Right cardiac atrium (tissue), 5 donors: Measurements from ENCODE around the gene ZNF148. TPM values are rescaled to one million over a fixed set of nuclear protein-coding genes. Genes with fewer than 3 reads are reported as not detected.
"Not testable (repeated sequence)": the region's sequence is repeated elsewhere in the genome, so short reads cannot be mapped to it uniquely, and the experiment has no call there.

Experiments
- ATAC-seq, 2 donors: fragments of 200-7000 bp; cut with Tn5 transposase; one replicate each; pipeline versions ENCODE4 v1.8.0 to v1.9.1; 2020; ENCODE audit warnings: moderate library complexity in 2 of 2, mild to moderate bottlenecking in 1 of 2
- DNase-seq, 3 donors: peaks; one replicate each; pipeline ENCODE4 v3.0.0-alpha.2; 2020
- H3K27ac ChIP-seq: one replicate; pipeline ENCODE4 v1.5.1; 2013; ENCODE audit warnings: mild to moderate bottlenecking, low read length, control low read depth, moderate library complexity
- H3K27me3 ChIP-seq: one replicate; pipeline ENCODE4 v1.6.1; 2013; ENCODE audit not compliant: control insufficient read depth, insufficient read depth
- H3K4me1 ChIP-seq: one replicate; pipeline ENCODE4 v1.6.1; 2013; ENCODE audit warnings: low read length; ENCODE audit not compliant: control insufficient read depth, insufficient read depth
- H3K4me3 ChIP-seq: one replicate; pipeline ENCODE4 v1.5.1; 2013; ENCODE audit warnings: low read length, control low read depth
- H3K9me3 ChIP-seq: one replicate; pipeline ENCODE4 v1.6.1; 2013; ENCODE audit warnings: low read length; ENCODE audit not compliant: control insufficient read depth
- WGBS: extraction: QIAGEN DNeasy Blood & Tissue Kit; methylation state at CpG from one replicate; pipeline ENCODE4 v1.1.7; 2013; 5-methylcytosine and 5-hydroxymethylcytosine counted together
- intact Hi-C, 4 donors: fragments of 100-400 bp; cut with DNase I; formaldehyde crosslinking; loops; one replicate each; pipeline versions ENCODE4 v1.11.0 to v1.14.0; 2022 to 2023
- polyA plus RNA-seq: library from polyadenylated mRNA; stranded (reverse); fragments of 200-250 nt; gene quantifications from one replicate; pipeline ENCODE4 v1.2.3, GENCODE V29; 2013
- total RNA-seq, 4 donors: library from RNA; stranded (reverse); fragmentation: NEBNext Ultra II Directional; extraction: Animal tissue kit (Norgen Biotek cat#: 25700); gene quantifications; one replicate each; pipeline ENCODE4 v1.2.1, GENCODE V29; 2021
- donor health status: healthy with polysubstance abuse.
- donor health status: DM: no; HTN: yes; CAD: no.
- donor health status: DM: no; HTN: no; CAD: no.
- donor health status: DM: no; HTN: yes; CAD: no; lungs with severe emphysema.
- donor health status: DM: yes; HTN: yes; CAD: no.

ZNF148 gene
- total and polyA plus RNA-seq, 5 donors = 5.3 to 51.6 (median 45.7) TPM

GRCh38 chr3:125398952-125399351, 23.8 kb upstream of the ZNF148 start:
- intact Hi-C loops = no loop called here
- H3K4me3 ChIP-seq = no peak overlapping the region
- WGBS = 25% methylated on average over 1 of the region's 1 CpG
- H3K27me3 ChIP-seq = no peaks in the 10 kb centered on the region
- ATAC-seq (no peak), DNase-seq (no peak)
- no peaks in the 10 kb centered on the region for H3K4me1 ChIP-seq
- H3K9me3 ChIP-seq = no peaks in the 10 kb centered on the region
- H3K27ac ChIP-seq = no peak overlapping the region

- no peaks in the 10 kb centered on the region for H3K4me1 ChIP-seq
- H3K27me3 ChIP-seq = no peaks in the 10 kb centered on the region
- H3K4me3 ChIP-seq = no peak overlapping the region
- DNase-seq = no peak
- H3K9me3 ChIP-seq = no peaks in the 10 kb centered on the region
- H3K27ac ChIP-seq = no peak overlapping the region
- intact Hi-C loops = no loop called here
- no peak for ATAC-seq
- 89% methylated on average over 2 of the region's 2 CpGs for WGBS
Observed at GRCh38 chr3:125395091-125395490, 20.0 kb upstream of the ZNF148 start.

GRCh38 chr3:125394406-125394805, 19.3 kb upstream of the ZNF148 start:
- H3K9me3 ChIP-seq = no peaks in the 10 kb centered on the region
- no peaks in the 10 kb centered on the region for H3K27me3 ChIP-seq
- DNase-seq (no peak), ATAC-seq (no peak)
- H3K4me3 ChIP-seq = no peak overlapping the region
- intact Hi-C loops = no loop called here
- H3K27ac ChIP-seq = no peak overlapping the region
- WGBS = 76% methylated on average over 3 of the region's 3 CpGs
- no peaks in the 10 kb centered on the region for H3K4me1 ChIP-seq

- no peak overlapping the region for H3K27ac ChIP-seq
- intact Hi-C loops = no loop called here
- no peaks in the 10 kb centered on the region for H3K27me3 ChIP-seq
- DNase-seq = no peak
- no peaks in the 10 kb centered on the region for H3K4me1 ChIP-seq
- no peak overlapping the region for H3K4me3 ChIP-seq
- H3K9me3 ChIP-seq = no peaks in the 10 kb centered on the region
- WGBS = 80% methylated on average over 7 of the region's 7 CpGs
- no peak for ATAC-seq
Observed at GRCh38 chr3:125389282-125389681, 14.2 kb upstream of the ZNF148 start.

- H3K27me3 ChIP-seq, H3K4me3 ChIP-seq, H3K4me1 ChIP-seq, H3K9me3 ChIP-seq, intact Hi-C loops, H3K27ac ChIP-seq, ATAC-seq, DNase-seq: not testable (repeated sequence)
- WGBS = 94% methylated on average over 5 of the region's 5 CpGs
Observed at GRCh38 chr3:125388369-125388768, 13.2 kb upstream of the ZNF148 start.

- no peaks in the 10 kb centered on the region for H3K4me1 ChIP-seq
- H3K27ac ChIP-seq = no peak overlapping the region
- no peaks in the 10 kb centered on the region for H3K9me3 ChIP-seq
- intact Hi-C loops = no loop called here
- ATAC-seq (peak in 1 of 2 donors; percentile 44), DNase-seq (peak in 1 of 3 donors; percentile 13)
- no peak overlapping the region for H3K4me3 ChIP-seq
- no peaks in the 10 kb centered on the region for H3K27me3 ChIP-seq
- 69% methylated on average over 4 of the region's 4 CpGs for WGBS
Observed at GRCh38 chr3:125386811-125387210, 11.7 kb upstream of the ZNF148 start.

- Histone ChIP-seq H3K27me3 (no peaks in the 10 kb centered on the region), H3K4me3 (no peak overlapping the region), H3K4me1 (no peaks in the 10 kb centered on the region), H3K27ac (no peak overlapping the region), H3K9me3 (no peaks in the 10 kb centered on the region)
- WGBS = 53% methylated on average over 5 of the region's 5 CpGs
- no peak for DNase-seq
- ATAC-seq = no peak
- intact Hi-C loops = no loop called here
Observed at GRCh38 chr3:125383744-125384143, 8.6 kb upstream of the ZNF148 start.

GRCh38 chr3:125382298-125382697, 7.2 kb upstream of the ZNF148 start:
- 53% methylated on average over 1 of the region's 1 CpG for WGBS
- DNase-seq (no peak), ATAC-seq (no peak)
- intact Hi-C loops = no loop called here
- H3K27me3 ChIP-seq = no peaks in the 10 kb centered on the region
- H3K9me3 ChIP-seq = no peaks in the 10 kb centered on the region
- no peak overlapping the region for H3K4me3 ChIP-seq
- no peak overlapping the region for H3K27ac ChIP-seq
- H3K4me1 ChIP-seq = no peaks in the 10 kb centered on the region

- WGBS = 69% methylated on average over 5 of the region's 5 CpGs
- Histone ChIP-seq H3K4me1 (no peaks in the 10 kb centered on the region), H3K27ac (no peak overlapping the region), H3K9me3 (no peaks in the 10 kb centered on the region), H3K4me3 (no peak overlapping the region), H3K27me3 (no peaks in the 10 kb centered on the region)
- no peak for ATAC-seq
- no peak for DNase-seq
- intact Hi-C loops = no loop called here
Observed at GRCh38 chr3:125381743-125382142, 6.6 kb upstream of the ZNF148 start.

GRCh38 chr3:125381314-125381713, 6.2 kb upstream of the ZNF148 start:
- WGBS = 69% methylated on average over 2 of the region's 2 CpGs
- intact Hi-C loops = no loop called here
- Histone ChIP-seq H3K4me3 (no peak overlapping the region), H3K4me1 (no peaks in the 10 kb centered on the region), H3K27ac (no peak overlapping the region), H3K9me3 (no peaks in the 10 kb centered on the region), H3K27me3 (no peaks in the 10 kb centered on the region)
- ATAC-seq = no peak
- no peak for DNase-seq

GRCh38 chr3:125379483-125379882, 4.4 kb upstream of the ZNF148 start:
- DNase-seq (no peak), ATAC-seq (no peak)
- H3K27me3 ChIP-seq = no peaks in the 10 kb centered on the region
- peaks cover 3% of the 10 kb centered on the region for H3K4me1 ChIP-seq
- H3K9me3 ChIP-seq = no peaks in the 10 kb centered on the region
- intact Hi-C loops = no loop called here
- H3K27ac ChIP-seq = no peak overlapping the region
- WGBS = 94% methylated on average over 2 of the region's 2 CpGs
- H3K4me3 ChIP-seq = no peak overlapping the region

- DNase-seq = no peak
- H3K9me3 ChIP-seq = no peaks in the 10 kb centered on the region
- peaks cover 6% of the 10 kb centered on the region for H3K4me1 ChIP-seq
- no peak overlapping the region for H3K27ac ChIP-seq
- H3K4me3 ChIP-seq = no peak overlapping the region
- intact Hi-C loops = no loop called here
- no peaks in the 10 kb centered on the region for H3K27me3 ChIP-seq
- WGBS = 86% methylated on average over 2 of the region's 2 CpGs
- no peak for ATAC-seq
Observed at GRCh38 chr3:125378762-125379161, 3.6 kb upstream of the ZNF148 start.
